ENCODE data around the gene UBE2J1.
A peak's percentile ranks its signal among the peaks of the same experiment; 100 is the strongest.

Gene UBE2J1

DNA sequence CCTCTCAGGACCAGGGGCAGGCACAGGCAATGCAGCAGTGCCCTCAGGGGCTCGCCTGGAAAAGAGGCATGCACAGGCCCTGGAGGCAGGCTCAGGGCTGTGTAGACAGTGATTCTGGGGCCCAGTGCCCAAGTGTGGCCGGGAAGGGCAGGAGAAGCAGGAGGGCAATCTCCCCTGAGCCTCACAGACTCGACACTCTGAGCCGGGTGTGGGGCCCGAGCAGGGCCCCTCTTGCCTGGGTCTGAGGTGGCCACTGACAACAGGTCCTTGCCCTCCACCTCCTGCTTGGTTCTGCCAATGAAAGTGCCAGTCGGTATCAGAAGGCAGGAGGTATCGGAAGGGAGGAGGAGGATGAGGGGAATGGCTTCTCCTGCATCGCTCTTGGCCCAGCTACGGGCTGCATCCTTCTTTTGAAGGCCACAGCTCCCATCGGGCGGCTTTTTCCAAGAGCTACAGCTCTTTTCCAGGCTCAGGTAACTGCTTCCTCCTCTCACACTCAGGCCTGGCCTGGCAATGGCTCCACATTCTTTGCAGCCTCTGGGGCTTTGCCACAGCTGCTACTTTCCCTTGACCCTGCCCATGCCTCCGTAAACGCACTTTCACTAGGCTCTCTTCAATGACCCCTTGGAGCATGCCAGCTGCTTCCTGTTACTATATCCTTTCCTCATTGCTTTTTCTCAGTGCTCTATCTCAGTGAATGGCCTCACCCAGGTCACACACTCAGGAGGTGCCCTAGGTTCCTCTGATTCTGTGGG lies 61.9 kb downstream of the UBE2J1 start:
- no peak for DNase-seq (ENCODE audit: low spot score)

- DNase-seq (ENCODE audit: low spot score): no peak
Measured at GRCh38 chr6:89289710-89290109, 62.8 kb downstream of the UBE2J1 start.

DNA sequence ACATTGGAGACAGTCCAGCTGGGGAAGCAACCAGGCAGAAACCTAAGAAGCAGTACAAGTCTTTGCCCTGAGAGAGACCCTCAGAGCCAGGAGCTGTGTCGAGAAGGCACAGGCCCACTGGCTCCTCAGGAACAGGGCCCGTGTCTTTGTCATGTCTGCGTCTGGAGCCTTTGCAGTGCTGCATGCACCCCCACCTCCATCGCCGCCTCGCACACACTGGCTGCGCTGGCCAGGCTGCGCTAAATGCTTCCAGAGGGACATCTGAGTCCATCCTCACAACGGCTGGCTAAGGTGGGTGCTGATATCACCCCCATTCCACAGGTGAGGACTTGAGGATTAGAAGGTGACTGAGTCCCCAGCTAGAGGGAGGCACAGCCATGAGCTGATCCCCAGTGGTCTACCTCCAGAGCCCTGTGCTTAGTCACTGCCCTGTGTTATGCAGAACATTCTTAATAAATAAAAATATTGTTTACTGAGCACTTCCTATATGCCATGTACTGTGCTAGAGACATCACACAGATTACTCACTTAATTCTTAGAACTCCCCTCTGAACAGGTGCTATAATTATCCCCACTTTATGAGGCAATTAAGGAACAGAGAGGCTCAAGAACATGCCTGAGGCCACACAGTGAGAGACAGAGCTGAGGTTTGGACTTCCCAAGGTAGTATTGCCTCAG lies 65.0 kb downstream of the UBE2J1 start:
- no peak for DNase-seq (ENCODE audit: low spot score)

- no peak for DNase-seq (ENCODE audit: low spot score)
Measured at GRCh38 chr6:89286516-89286915, 66.0 kb downstream of the UBE2J1 start.

- no peak for DNase-seq (ENCODE audit: low spot score)
Measured at GRCh38 chr6:89284963-89285735, 67.4 kb downstream of the UBE2J1 start.

DNA sequence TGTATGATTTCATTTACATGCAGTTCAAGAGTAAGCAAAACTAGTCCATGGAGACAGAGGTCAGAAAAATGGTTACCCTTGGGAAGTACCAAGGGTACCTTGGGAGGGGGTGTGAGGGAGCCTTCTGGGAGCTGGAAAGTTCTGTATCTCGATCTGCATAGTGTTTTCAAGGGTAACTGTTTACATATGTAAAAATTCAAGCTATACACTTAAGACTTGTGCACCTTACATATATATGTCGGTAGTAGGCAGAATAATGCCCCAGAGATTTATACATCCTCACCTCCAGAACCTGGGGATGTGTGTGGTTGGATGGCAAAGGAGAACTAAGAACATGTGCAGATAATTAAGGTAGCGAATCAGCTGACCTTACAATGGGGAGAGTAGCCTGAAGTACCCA lies 68.4 kb downstream of the UBE2J1 start:
- DNase-seq (ENCODE audit: low spot score): no peak

- DNase-seq (ENCODE audit: low spot score): no peak
Measured at GRCh38 chr6:89282749-89283148, 69.8 kb downstream of the UBE2J1 start.

- DNase-seq (ENCODE audit: low spot score): peak; percentile 61
Measured at GRCh38 chr6:89281779-89282246, 70.7 kb downstream of the UBE2J1 start.

- DNase-seq (ENCODE audit: low spot score): no peak
Measured at GRCh38 chr6:89278956-89279355, 73.6 kb downstream of the UBE2J1 start.
